GM12875 (cell line): ENCODE measurements around the gene PRDM12.

Experiments
- H3K4me3 ChIP-seq: one replicate; pipeline ENCODE4 v1.5.1; 2011; ENCODE audit warnings: low read depth, low read length, control low read depth
- CTCF ChIP-seq: IDR thresholded peaks from 2 replicates; pipeline ENCODE4 v1.5.1; 2011; ENCODE audit warnings: low read depth, mild to moderate bottlenecking, control low read depth, inconsistent platforms, low read length, moderate library complexity, borderline replicate concordance; ENCODE audit not compliant: insufficient read depth

The PRDM12 gene

GRCh38 chr9:130701059-130702022 lies 36.9 kb downstream of the PRDM12 start:
- TF ChIP-seq CTCF = peak; percentile 85

DNA sequence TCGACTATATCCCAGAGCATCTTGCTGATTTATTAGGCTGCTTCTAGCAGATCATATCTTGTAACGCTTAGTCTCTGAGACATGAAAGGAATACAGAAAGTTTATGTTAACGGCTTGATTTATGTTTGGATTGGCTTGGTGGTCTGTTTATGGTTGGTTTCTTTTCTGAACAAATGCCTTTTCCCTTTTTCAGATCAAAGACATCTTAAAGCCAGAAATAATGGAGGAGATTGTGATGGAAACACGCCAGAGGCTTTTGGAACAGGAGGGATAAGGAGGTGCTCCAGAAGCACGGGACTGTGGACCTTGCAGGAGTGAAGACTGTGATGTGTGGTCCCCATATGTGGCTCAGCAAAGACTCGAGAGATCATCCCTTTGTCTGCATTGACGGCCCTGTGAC lies 39.1 kb downstream of the PRDM12 start:
- H3K4me3 ChIP-seq = no peak overlapping the region
- no peak for TF ChIP-seq CTCF

More at GRCh38 chr9:130701059-130702022, 36.9 kb downstream of the PRDM12 start:
- H3K4me3 ChIP-seq = no peak overlapping the region

DNA sequence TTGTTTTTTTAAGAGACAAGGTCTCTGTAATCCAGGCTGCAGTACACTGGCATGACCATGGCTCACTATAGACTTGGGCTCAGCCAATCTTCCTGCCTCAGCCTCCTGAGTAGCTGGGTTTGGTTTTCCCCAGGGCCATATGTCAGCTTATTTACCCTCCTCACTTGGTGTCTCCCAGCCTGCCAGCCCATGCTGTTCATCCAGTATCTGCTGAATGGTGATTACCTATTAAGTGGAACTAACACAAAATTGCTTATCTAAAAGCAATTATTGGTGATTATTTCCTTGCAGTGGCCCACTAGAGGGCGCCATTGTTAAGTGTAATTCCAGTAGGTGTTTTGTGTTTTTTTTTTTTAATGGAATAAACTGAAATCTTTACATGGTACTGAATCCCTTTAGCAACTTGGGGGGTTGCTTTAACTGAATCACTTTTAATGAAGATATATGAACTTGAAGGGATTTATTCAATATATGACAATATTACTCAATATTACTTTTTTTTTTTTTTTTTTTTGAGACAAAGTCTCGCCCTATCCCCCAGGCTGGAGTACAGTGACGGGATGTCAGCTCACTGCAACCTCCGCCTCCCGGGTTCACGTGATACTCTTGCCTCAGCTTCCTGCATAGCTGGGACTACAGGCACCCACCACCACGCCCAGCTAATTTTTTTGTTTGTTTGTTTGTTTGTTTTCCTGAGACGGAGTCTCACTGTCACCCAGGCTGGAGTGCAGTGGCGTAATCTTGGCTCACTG lies 43.0 kb downstream of the PRDM12 start:
- peak; percentile 42; the same call in 1 of the 2 replicates for TF ChIP-seq CTCF
- H3K4me3 ChIP-seq = no peak overlapping the region

- H3K4me3 ChIP-seq = no peak overlapping the region
- TF ChIP-seq CTCF = no peak
Measured at GRCh38 chr9:130710822-130711352, 46.5 kb downstream of the PRDM12 start.

GRCh38 chr9:130711469-130711868 lies 47.1 kb downstream of the PRDM12 start:
- H3K4me3 ChIP-seq = no peak overlapping the region
- TF ChIP-seq CTCF = no peak

DNA sequence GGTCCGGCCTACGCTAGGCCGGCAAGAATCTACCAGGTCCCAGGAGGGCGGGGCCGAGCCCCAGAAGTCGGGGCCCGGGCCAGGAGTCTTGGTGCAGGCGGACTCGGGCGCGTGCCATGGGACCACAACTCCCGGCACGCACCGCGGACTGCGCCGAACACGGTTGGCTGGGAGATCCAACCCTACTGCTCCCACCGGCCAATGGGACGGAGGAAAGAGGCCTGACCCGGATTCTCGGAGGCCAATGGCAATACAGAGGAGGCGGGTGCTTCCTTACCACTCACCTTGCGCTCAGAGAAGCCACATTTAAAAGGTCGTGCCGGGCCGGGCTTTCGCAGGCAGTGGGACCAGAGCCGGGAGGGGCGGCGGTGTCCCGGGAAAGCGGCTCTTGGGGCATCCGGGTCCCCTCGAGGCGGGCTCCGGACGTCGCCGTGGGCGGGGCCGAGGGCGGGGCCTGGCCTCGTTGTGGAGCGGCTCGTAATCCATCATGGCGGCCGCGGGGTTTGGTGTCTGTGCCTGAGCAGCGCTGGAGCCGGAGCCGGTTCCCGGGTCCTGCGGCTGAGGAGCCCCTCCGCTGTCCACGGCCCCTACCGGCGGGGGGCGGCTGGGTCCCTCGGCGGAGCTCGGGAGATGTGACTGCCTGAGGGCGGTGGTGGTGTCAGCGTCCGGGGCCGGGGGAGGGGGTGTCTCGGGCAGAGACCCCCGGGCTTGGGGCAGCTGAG lies 48.3 kb downstream of the PRDM12 start:
- peak overlapping the region; percentile 95 for H3K4me3 ChIP-seq

More for the DNA sequence above, 48.3 kb downstream of the PRDM12 start:
- TF ChIP-seq CTCF = no peak
